MCF 10A (cell line): Measurements from ENCODE around the gene LRRC74A. TPM values are rescaled to one million over a fixed set of nuclear protein-coding genes. Genes with fewer than 3 reads are reported as not detected.

Experiments
- BruUV-seq: library from RNA; stranded (reverse); fragments of 400-500 nt; replicated peaks from 2 replicates; lab custom pipeline; 2021; lab: Mats Ljungman, UMichigan
- CTCF ChIA-PET: fragments of 300-600 bp; sonication (Branson Sonifier 250); formaldehyde crosslinking; extraction: SDS; loops from one replicate; lab custom pipeline; 2021; ENCODE audit warnings: antibody characterized with exemption, inconsistent platforms; lab: Yijun Ruan, JAX
- POLR2A ChIA-PET: fragments of 300-600, 350-650 bp; sonication (Branson Sonifier 250); formaldehyde crosslinking; extraction: SDS; loops from one replicate; lab custom pipeline; 2020; ENCODE audit warnings: antibody characterized with exemption, inconsistent platforms; lab: Yijun Ruan, JAX
- DNase-seq: peaks from one replicate; pipeline ENCODE4 v3.0.0-alpha.2; 2018; ENCODE audit not compliant: unreplicated experiment
- H3K27ac Mint-ChIP-seq: one replicate; pipeline ENCODE4 v1.8.0; 2022; ENCODE audit warnings: mild to moderate bottlenecking, low read depth, mixed read lengths; ENCODE audit not compliant: unreplicated experiment
- H3K27me3 Mint-ChIP-seq: one replicate; pipeline ENCODE4 v1.8.0; 2022; ENCODE audit warnings: mixed read lengths; ENCODE audit not compliant: insufficient read depth, unreplicated experiment
- H3K36me3 Mint-ChIP-seq: one replicate; pipeline ENCODE4 v1.8.0; 2022; ENCODE audit warnings: mild to moderate bottlenecking, moderate library complexity, mixed read lengths; ENCODE audit not compliant: insufficient read depth, unreplicated experiment
- H3K4me1 Mint-ChIP-seq: one replicate; pipeline ENCODE4 v1.8.0; 2022; ENCODE audit warnings: mixed read lengths; ENCODE audit not compliant: insufficient read depth, unreplicated experiment
- H3K4me3 Mint-ChIP-seq: one replicate; pipeline ENCODE4 v1.8.0; 2022; ENCODE audit warnings: mild to moderate bottlenecking, moderate library complexity, mixed read lengths; ENCODE audit not compliant: unreplicated experiment
- H3K9me3 Mint-ChIP-seq: one replicate; pipeline ENCODE4 v1.8.0; 2022; ENCODE audit warnings: mixed read lengths; ENCODE audit not compliant: unreplicated experiment
- CTCF ChIP-seq: fragments of 200-600 bp; IDR thresholded peaks from one replicate; pipeline ENCODE4 v1.8.0; 2022; ENCODE audit warnings: antibody characterized with exemption, mild to moderate bottlenecking; ENCODE audit not compliant: unreplicated experiment
- intact Hi-C: fragments of 100-400 bp; cut with micrococcal nuclease; formaldehyde crosslinking; loops from 2 replicates; pipeline ENCODE4 v1.14.1; 2022
- total RNA-seq: library from RNA; stranded (reverse); gene quantifications from 2 replicates; pipeline ENCODE4 v1.2.3, GENCODE V29; 2022

Gene LRRC74A
- total RNA-seq, 1 experiment from 2014 or later: not detected

- Mint-ChIP-seq H3K36me3 (peaks cover 8% of the 10 kb centered on the region), H3K4me1 (peaks cover 36% of the 10 kb centered on the region), H3K27ac (peak overlapping the region; percentile 19), H3K4me3 (no peak overlapping the region), H3K9me3 (no peaks in the 10 kb centered on the region), H3K27me3 (no peaks in the 10 kb centered on the region)
- POLR2A ChIA-PET: interaction anchor here (1.2 to 6.5 kb wide), 6 partner anchors 38 to 182 kb away, joined by 3 to 257 read pairs (median 76); partner anchors contain the start of genes CIPC and IRF2BPL
- intact Hi-C loops: no loop called here
- BruUV-seq: no TSS peak
- no peak for TF ChIP-seq CTCF
- CTCF ChIA-PET: interaction anchor here (0.6 to 13.5 kb wide), 29 partner anchors 12 to 197 kb away, joined by 3 to 496 read pairs (median 5); no protein-coding TSS in a partner anchor
- DNase-seq: no peak
Measured at GRCh38 chr14:76916040-76916715, 90.0 kb downstream of the LRRC74A start.

- CTCF ChIA-PET: interaction anchor here (0.6 to 13.5 kb wide), 37 partner anchors 13 to 290 kb away, joined by 3 to 496 read pairs (median 5); no protein-coding TSS in a partner anchor
- H3K9me3 Mint-ChIP-seq: no peaks in the 10 kb centered on the region
- peak overlapping the region; percentile 93 for H3K27ac Mint-ChIP-seq
- H3K4me1 Mint-ChIP-seq: peaks cover 36% of the 10 kb centered on the region
- peak; percentile 80 for DNase-seq
- TF ChIP-seq CTCF: peak; percentile 56
- peaks cover 8% of the 10 kb centered on the region for H3K36me3 Mint-ChIP-seq
- BruUV-seq: no TSS peak
- intact Hi-C loops: loop anchor here (1.0 kb wide), 3 partner anchors 41 to 177 kb away; no protein-coding TSS in a partner anchor
- POLR2A ChIA-PET: interaction anchor here (1.2 to 6.5 kb wide), 15 partner anchors 12 to 205 kb away, joined by 3 to 257 read pairs (median 25); partner anchors contain the start of genes CIPC and IRF2BPL
- no peaks in the 10 kb centered on the region for H3K27me3 Mint-ChIP-seq
- no peak overlapping the region for H3K4me3 Mint-ChIP-seq
Measured at GRCh38 chr14:76917158-76917596, 91.0 kb downstream of the LRRC74A start.

- Mint-ChIP-seq H3K36me3 (peaks cover 8% of the 10 kb centered on the region), H3K9me3 (no peaks in the 10 kb centered on the region), H3K27me3 (no peaks in the 10 kb centered on the region), H3K4me1 (peaks cover 36% of the 10 kb centered on the region), H3K27ac (peak overlapping the region; percentile 93), H3K4me3 (peak overlapping the region; percentile 33)
- no peak for TF ChIP-seq CTCF
- intact Hi-C loops: loop anchor here (1.0 to 2.0 kb wide), 5 partner anchors 39 to 177 kb away; partner anchors contain the start of gene IRF2BPL
- peak; percentile 26 for DNase-seq
- no TSS peak for BruUV-seq
- CTCF ChIA-PET: interaction anchor here (0.7 to 13.5 kb wide), 33 partner anchors 11 to 290 kb away, joined by 3 to 496 read pairs (median 4); no protein-coding TSS in a partner anchor
- POLR2A ChIA-PET: interaction anchor here (0.8 to 6.5 kb wide), 24 partner anchors 8 to 205 kb away, joined by 3 to 257 read pairs (median 14); partner anchors contain the start of genes CIPC and IRF2BPL
Measured at GRCh38 chr14:76917745-76918255, 91.6 kb downstream of the LRRC74A start.
